Body of pancreas (tissue), 4 donors: ENCODE measurements around the gene TMOD2.

ENCODE experiments used
- CTCF ChIP-seq, 7 experiments: fragments of 450-650 bp in 4 of 7; fragments of 200-600 bp in 3 of 7; sonication (generic) in 3 of 7; IDR thresholded peaks; one replicate each; pipeline ENCODE4 v1.5.1; 2016 to 2019; ENCODE audit warnings: antibody characterized with exemption in 7 of 7
- POLR2A ChIP-seq, 3 donors: fragments of 450-650 bp; IDR thresholded peaks; one replicate each; pipeline ENCODE4 v1.6.1; 2016; ENCODE audit warnings: antibody characterized with exemption in 3 of 3, mild to moderate bottlenecking in 2 of 3

GRCh38 chr15:51709031-51709430, 42.4 kb upstream of the TMOD2 start:
- TF ChIP-seq POLR2A (IDR thresholded peaks at IDR 0.05), result no peak
- no peak for TF ChIP-seq CTCF (IDR thresholded peaks at IDR 0.05)
